GM21619 (cell line): ENCODE measurements around the gene CHCHD3.
A peak's percentile ranks its signal among the peaks of the same experiment; 100 is the strongest.

Experiments used
- ATAC-seq: cut with Tn5 transposase; IDR thresholded peaks from one replicate; pipeline ENCODE4 v1.9.1; 2021; ENCODE audit not compliant: unreplicated experiment

The CHCHD3 gene

GRCh38 chr7:132871419-132871818 lies 210.5 kb downstream of the CHCHD3 start:
- peak; percentile 62 for ATAC-seq

- ATAC-seq, result no peak
These were observed 212.6 kb downstream of the CHCHD3 start for GRCh38 chr7:132869166-132869861.

- no peak for ATAC-seq
These were observed 215.3 kb downstream of the CHCHD3 start for GRCh38 chr7:132866551-132866950.

GRCh38 chr7:132866144-132866531 lies 215.8 kb downstream of the CHCHD3 start:
- ATAC-seq, result no peak

- no peak for ATAC-seq
These were observed 216.3 kb downstream of the CHCHD3 start for GRCh38 chr7:132865366-132866143.

GRCh38 chr7:132861940-132862554 lies 219.8 kb downstream of the CHCHD3 start:
- no peak for ATAC-seq

- no peak for ATAC-seq
These were observed 220.5 kb downstream of the CHCHD3 start for GRCh38 chr7:132861424-132861823.

- no peak for ATAC-seq
These were observed 222.7 kb downstream of the CHCHD3 start for GRCh38 chr7:132859199-132859598.

GRCh38 chr7:132858760-132859159 lies 223.1 kb downstream of the CHCHD3 start:
- ATAC-seq, result no peak

- ATAC-seq, result no peak
These were observed 223.6 kb downstream of the CHCHD3 start for GRCh38 chr7:132858251-132858650.

GRCh38 chr7:132857703-132858102 lies 224.2 kb downstream of the CHCHD3 start:
- ATAC-seq, result no peak

- no peak for ATAC-seq
These were observed 224.9 kb downstream of the CHCHD3 start for GRCh38 chr7:132857031-132857430.

GRCh38 chr7:132856416-132856815 lies 225.5 kb downstream of the CHCHD3 start:
- no peak for ATAC-seq

- ATAC-seq, result no peak
These were observed 226.0 kb downstream of the CHCHD3 start for GRCh38 chr7:132855901-132856300.

- ATAC-seq, result no peak
These were observed 227.7 kb downstream of the CHCHD3 start for GRCh38 chr7:132854238-132854637.

- ATAC-seq, result no peak
These were observed 234.5 kb downstream of the CHCHD3 start for GRCh38 chr7:132847376-132847775.

GRCh38 chr7:132846086-132846485 lies 235.8 kb downstream of the CHCHD3 start:
- no peak for ATAC-seq

GRCh38 chr7:132842478-132842877 lies 239.4 kb downstream of the CHCHD3 start:
- ATAC-seq, result no peak

GRCh38 chr7:132840199-132840598 lies 241.7 kb downstream of the CHCHD3 start:
- no peak for ATAC-seq

- ATAC-seq, result no peak
These were observed 243.6 kb downstream of the CHCHD3 start for GRCh38 chr7:132838313-132838712.

- ATAC-seq, result no peak
These were observed 244.4 kb downstream of the CHCHD3 start for GRCh38 chr7:132837529-132837928.

- ATAC-seq, result no peak
These were observed 245.1 kb downstream of the CHCHD3 start for GRCh38 chr7:132836746-132837145.
